Body of pancreas (tissue), 4 donors: ENCODE data around the gene NYAP1.

Experiments
- POLR2A ChIP-seq, 3 donors: fragments of 450-650 bp; IDR thresholded peaks; one replicate each; pipeline ENCODE4 v1.6.1; 2016; ENCODE audit warnings: antibody characterized with exemption in 3 of 3, mild to moderate bottlenecking in 2 of 3
- TF ChIP-seq, protein P1 (sequence below), 7 experiments: fragments of 450-650 bp in 4 of 7; fragments of 200-600 bp in 3 of 7; sonication (generic) in 3 of 7; IDR thresholded peaks; one replicate each; pipeline ENCODE4 v1.5.1; 2016 to 2019; ENCODE audit warnings: antibody characterized with exemption in 7 of 7

DNA sequence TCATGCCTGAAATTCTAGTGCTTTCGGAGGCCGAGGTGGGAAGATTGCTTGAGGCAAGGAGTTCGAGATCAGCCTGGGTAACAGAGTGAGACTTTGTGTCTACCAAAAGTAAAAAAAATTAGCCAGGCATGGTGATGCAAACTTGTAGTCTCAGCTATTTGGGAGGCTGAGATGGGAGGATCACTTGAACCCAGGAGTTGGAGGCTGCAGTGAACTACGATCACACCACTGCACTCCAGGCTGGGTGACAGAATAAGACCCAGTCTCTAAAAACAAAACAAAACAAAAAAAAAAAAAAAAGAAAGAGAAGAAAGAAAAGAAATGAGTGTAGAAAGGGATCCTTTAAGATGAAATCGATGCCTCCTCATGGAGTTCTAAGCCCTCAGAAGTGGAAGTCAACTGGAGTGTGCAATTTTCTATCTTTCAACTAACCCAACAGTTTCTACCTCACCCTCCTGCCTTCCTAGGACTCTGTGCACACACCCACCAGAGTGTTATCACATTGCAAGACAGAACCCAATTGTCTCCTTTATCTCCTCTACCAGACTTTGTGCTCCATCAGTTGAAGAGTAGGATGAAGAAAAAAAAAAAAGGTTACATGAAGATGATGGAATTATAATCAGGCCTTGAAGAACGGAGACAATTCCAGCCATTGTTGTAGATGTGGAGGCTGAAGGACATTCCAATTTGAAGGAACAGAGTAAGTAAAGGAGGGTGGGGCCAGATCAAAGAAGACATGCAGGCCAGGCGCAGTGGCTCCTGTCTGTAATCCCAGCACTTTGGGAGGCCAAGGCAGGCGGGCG is 26.9 kb downstream of the NYAP1 start:
- TF ChIP-seq, protein P1, sequence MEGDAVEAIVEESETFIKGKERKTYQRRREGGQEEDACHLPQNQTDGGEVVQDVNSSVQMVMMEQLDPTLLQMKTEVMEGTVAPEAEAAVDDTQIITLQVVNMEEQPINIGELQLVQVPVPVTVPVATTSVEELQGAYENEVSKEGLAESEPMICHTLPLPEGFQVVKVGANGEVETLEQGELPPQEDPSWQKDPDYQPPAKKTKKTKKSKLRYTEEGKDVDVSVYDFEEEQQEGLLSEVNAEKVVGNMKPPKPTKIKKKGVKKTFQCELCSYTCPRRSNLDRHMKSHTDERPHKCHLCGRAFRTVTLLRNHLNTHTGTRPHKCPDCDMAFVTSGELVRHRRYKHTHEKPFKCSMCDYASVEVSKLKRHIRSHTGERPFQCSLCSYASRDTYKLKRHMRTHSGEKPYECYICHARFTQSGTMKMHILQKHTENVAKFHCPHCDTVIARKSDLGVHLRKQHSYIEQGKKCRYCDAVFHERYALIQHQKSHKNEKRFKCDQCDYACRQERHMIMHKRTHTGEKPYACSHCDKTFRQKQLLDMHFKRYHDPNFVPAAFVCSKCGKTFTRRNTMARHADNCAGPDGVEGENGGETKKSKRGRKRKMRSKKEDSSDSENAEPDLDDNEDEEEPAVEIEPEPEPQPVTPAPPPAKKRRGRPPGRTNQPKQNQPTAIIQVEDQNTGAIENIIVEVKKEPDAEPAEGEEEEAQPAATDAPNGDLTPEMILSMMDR (IDR thresholded peaks at IDR 0.05): no peak
- TF ChIP-seq POLR2A (IDR thresholded peaks at IDR 0.05): no peak
